GM23338 (cell line): ENCODE results near the gene TMEM125. TPM values are rescaled to one million over a fixed set of nuclear protein-coding genes. Genes with fewer than 3 reads are reported as not detected.

Experiments
- ATAC-seq: fragments of 200-7000 bp; cut with Tn5 transposase; 3 replicates; pipeline ENCODE4 v1.9.1; 2020
- DNase-seq: peaks from one replicate; pipeline ENCODE4 v3.0.0-alpha.2; 2015; ENCODE audit warnings: low spot score
- H2AFZ ChIP-seq: fragments of 200-600 bp; sonication (generic); 2 replicates; pipeline ENCODE4 v1.8.0; 2016; ENCODE audit warnings: antibody characterized with exemption, mild to moderate bottlenecking, moderate library complexity
- H3F3A ChIP-seq: fragments of 200-600 bp; sonication (generic); replicated peaks from 2 replicates; pipeline ENCODE4 v1.8.0; 2017; ENCODE audit warnings: antibody characterized with exemption, mixed run types, low read depth
- H3K27ac ChIP-seq: fragments of 200-600 bp; sonication (generic); 2 replicates; pipeline ENCODE4 v1.6.1; 2016; ENCODE audit warnings: low read depth
- H3K27me3 ChIP-seq: fragments of 200-600 bp; sonication (generic); 2 replicates; pipeline ENCODE4 v1.8.0; 2016; ENCODE audit warnings: mild to moderate bottlenecking, mixed run types, moderate library complexity; ENCODE audit not compliant: insufficient read depth
- H3K36me3 ChIP-seq: fragments of 200-600 bp; sonication (generic); 2 replicates; pipeline ENCODE4 v1.8.0; 2016; ENCODE audit warnings: mild to moderate bottlenecking; ENCODE audit not compliant: insufficient read depth
- H3K4me1 ChIP-seq: fragments of 200-600 bp; sonication (generic); 2 replicates; pipeline ENCODE4 v1.8.0; 2016; ENCODE audit warnings: mild to moderate bottlenecking, moderate library complexity; ENCODE audit not compliant: insufficient read depth
- H3K4me2 ChIP-seq: fragments of 200-600 bp; sonication (generic); 2 replicates; pipeline ENCODE4 v1.7.1; 2017; ENCODE audit warnings: mixed run types
- H3K4me3 ChIP-seq: fragments of 200-600 bp; sonication (generic); 2 replicates; pipeline ENCODE4 v1.6.1; 2016; ENCODE audit warnings: mixed run types
- H3K79me2 ChIP-seq: fragments of 200-600 bp; sonication (generic); replicated peaks from 2 replicates; pipeline ENCODE4 v1.8.0; 2017; ENCODE audit warnings: mild to moderate bottlenecking; ENCODE audit not compliant: insufficient read depth
- H3K9me2 ChIP-seq: fragments of 200-600 bp; sonication (generic); 2 replicates; pipeline ENCODE4 v1.8.0; 2017; ENCODE audit not compliant: insufficient read depth
- H4K20me1 ChIP-seq: fragments of 200-600 bp; sonication (generic); replicated peaks from 2 replicates; pipeline ENCODE4 v1.8.0; 2017; ENCODE audit warnings: mild to moderate bottlenecking; ENCODE audit not compliant: insufficient read depth
- H3K27ac Mint-ChIP-seq: 2 replicates; pipeline ENCODE4 v1.8.0; 2020; ENCODE audit warnings: inconsistent platforms, mild to moderate bottlenecking, moderate library complexity, mixed read lengths
- H3K27me3 Mint-ChIP-seq: 3 replicates; pipeline ENCODE4 v1.8.0; 2022; ENCODE audit warnings: low read depth, mild to moderate bottlenecking, moderate library complexity, mixed read lengths, inconsistent platforms; ENCODE audit not compliant: insufficient read depth, poor library complexity
- H3K36me3 Mint-ChIP-seq: 3 replicates; pipeline ENCODE4 v1.8.0; 2021; ENCODE audit warnings: low read depth, mild to moderate bottlenecking, inconsistent platforms, moderate library complexity, mixed read lengths
- H3K4me1 Mint-ChIP-seq: 3 replicates; pipeline ENCODE4 v1.8.0; 2020; ENCODE audit warnings: mild to moderate bottlenecking, inconsistent platforms, mixed read lengths
- H3K4me3 Mint-ChIP-seq: 3 replicates; pipeline ENCODE4 v1.8.0; 2021; ENCODE audit warnings: moderate library complexity, mild to moderate bottlenecking, inconsistent platforms, mixed read lengths
- H3K9me3 Mint-ChIP-seq: 3 replicates; pipeline ENCODE4 v1.8.0; 2020; ENCODE audit warnings: moderate library complexity, mild to moderate bottlenecking, inconsistent platforms, mixed read lengths
- CREB1 ChIP-seq: fragments of 250-450 bp; sonication (Bioruptor Pico); IDR thresholded peaks from 2 replicates; pipeline ENCODE4 v1.5.0; 2020; ENCODE audit warnings: low read depth, mild to moderate bottlenecking, moderate library complexity
- CTCF ChIP-seq, 2 experiments: fragments of 200-600 bp in 1 of 2; sonication (generic) in 1 of 2; conservative IDR thresholded peaks; 2 replicates each; pipeline versions ENCODE4 v1.5.1 to v1.6.1; 2016 to 2017; ENCODE audit warnings: antibody characterized with exemption in 2 of 2, low read depth in 2 of 2, mild to moderate bottlenecking in 2 of 2, moderate library complexity in 1 of 2
- ETS1 ChIP-seq: IDR thresholded peaks from 2 replicates; pipeline ENCODE4 v1.6.1; 2016; ENCODE audit warnings: antibody characterized with exemption
- JUNB ChIP-seq: IDR thresholded peaks from one replicate; pipeline ENCODE4 v1.6.1; 2016; ENCODE audit warnings: antibody characterized with exemption; ENCODE audit not compliant: unreplicated experiment
- NANOG ChIP-seq: IDR thresholded peaks from 2 replicates; pipeline ENCODE4 v1.6.1; 2016; ENCODE audit warnings: antibody characterized with exemption, borderline replicate concordance
- POLR2AphosphoS5 ChIP-seq: IDR thresholded peaks from 2 replicates; pipeline ENCODE4 v1.6.1; 2016; ENCODE audit warnings: antibody characterized with exemption, low read depth
- REST ChIP-seq: IDR thresholded peaks from one replicate; pipeline ENCODE4 v1.6.1; 2018; ENCODE audit warnings: antibody characterized with exemption; ENCODE audit not compliant: unreplicated experiment
- STAT1 ChIP-seq: IDR thresholded peaks from one replicate; pipeline ENCODE4 v1.6.1; 2016; ENCODE audit warnings: antibody characterized with exemption; ENCODE audit not compliant: unreplicated experiment
- ZNF114 ChIP-seq: fragments of 250-450 bp; sonication (Bioruptor Pico); IDR thresholded peaks from 2 replicates; pipeline ENCODE4 v1.5.0; 2020; ENCODE audit warnings: mild to moderate bottlenecking, moderate library complexity
- polyA plus RNA-seq: library from polyadenylated mRNA; unstranded; fragments of >200 nt; fragmentation: Nextera tagmentation; extraction: Ambion mirVana; gene quantifications from 2 replicates; pipeline ENCODE4 v1.2.1, GENCODE V29; 2016
- total RNA-seq: library from RNA; depleted of rRNA; stranded (reverse); fragments of >200 nt; shearing (Covaris generic); gene quantifications from 2 replicates; pipeline ENCODE4 v1.2.3, GENCODE V29; 2014

TMEM125 gene
- total and polyA plus RNA-seq, 2 experiments from 2014 or later = 16.8 to 39.3 TPM

- TF ChIP-seq JUNB (no peak), NANOG (no peak), ETS1 (no peak), STAT1 (no peak), ZNF114 (CRISPR knock-in tag) (no peak), REST (no peak), POLR2AphosphoS5 (no peak), CREB1 (CRISPR knock-in tag) (no peak)
- H3K4me3 Mint-ChIP-seq = no peak overlapping the region
These were observed 22.9 kb downstream of the TMEM125 start for GRCh38 chr1:43292679-43293078.

DNA sequence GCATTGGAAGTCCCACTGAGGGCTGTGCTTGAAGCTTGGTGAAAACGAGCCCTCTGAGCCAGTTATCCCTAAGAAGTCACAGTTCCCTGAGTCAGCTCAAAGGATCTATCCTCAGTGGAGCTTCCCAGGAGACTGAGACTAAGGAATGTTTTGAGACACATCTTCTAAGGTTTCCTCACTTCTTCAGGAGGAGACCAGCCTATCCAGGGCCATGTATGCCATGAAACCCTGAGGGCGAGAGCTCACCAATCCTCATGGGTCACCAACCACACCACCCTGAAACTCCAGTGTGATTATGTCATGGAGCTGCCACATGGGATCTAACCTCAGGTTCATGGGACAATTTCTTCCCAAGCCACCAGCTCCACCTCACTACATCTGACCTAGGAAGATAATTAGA lies 23.4 kb downstream of the TMEM125 start:
- DNase-seq = no peak
- Mint-ChIP-seq H3K4me1 (peaks cover 30% of the 10 kb centered on the region), H3K9me3 (no peaks in the 10 kb centered on the region), H3K27ac (no peak overlapping the region), H3K27me3 (peaks cover 6% of the 10 kb centered on the region), H3K36me3 (no peaks in the 10 kb centered on the region), H3K4me3 (no peak overlapping the region)
- Histone ChIP-seq H2AFZ (no peak overlapping the region), H3K4me1 (peaks cover 30% of the 10 kb centered on the region), H3K27me3 (no peaks in the 10 kb centered on the region), H4K20me1 (no peaks in the 10 kb centered on the region), H3K4me2 (no peak overlapping the region), H3K79me2 (no peaks in the 10 kb centered on the region), H3K4me3 (no peak overlapping the region), H3K27ac (no peak overlapping the region), H3F3A (no peaks in the 10 kb centered on the region), H3K9me2 (peaks cover 6% of the 10 kb centered on the region; the same call in 1 of the 2 replicates), H3K36me3 (no peaks in the 10 kb centered on the region)
- ATAC-seq = no peak
- TF ChIP-seq CTCF (conservative IDR thresholded peaks at IDR 0.05; ENCODE audit: low read depth in 2 of 2) (no peak), CREB1 (CRISPR knock-in tag) (no peak)

More at GRCh38 chr1:43292679-43293078, 22.9 kb downstream of the TMEM125 start:
- H3K4me1 Mint-ChIP-seq = peaks cover 28% of the 10 kb centered on the region
- H3K36me3 Mint-ChIP-seq = no peaks in the 10 kb centered on the region
- Histone ChIP-seq H3K36me3 (no peaks in the 10 kb centered on the region), H3K9me2 (peaks cover 6% of the 10 kb centered on the region; the same call in 1 of the 2 replicates), H3K27me3 (no peaks in the 10 kb centered on the region), H3K27ac (no peak overlapping the region), H3F3A (no peaks in the 10 kb centered on the region), H3K4me1 (peaks cover 30% of the 10 kb centered on the region), H3K4me3 (no peak overlapping the region), H2AFZ (no peak overlapping the region), H3K4me2 (no peak overlapping the region), H4K20me1 (no peaks in the 10 kb centered on the region), H3K79me2 (no peaks in the 10 kb centered on the region)
- DNase-seq = no peak
- peaks cover 6% of the 10 kb centered on the region for H3K27me3 Mint-ChIP-seq
- no peak overlapping the region for H3K27ac Mint-ChIP-seq
- no peaks in the 10 kb centered on the region for H3K9me3 Mint-ChIP-seq
- ATAC-seq = no peak
